NCI-H146 treated with DMSO at 0.1 percent for 48 hours (cell line): ENCODE measurements around the gene NPRL2.
"Not testable (repeated sequence)": the region's sequence is repeated elsewhere in the genome, so short reads cannot be mapped to it uniquely, and the experiment has no call there.

Source experiments
- DNase-seq: peaks from one replicate; lab custom pipeline; 2025; ENCODE audit not compliant: unreplicated experiment; lab: John Stamatoyannopoulos, UW

Gene NPRL2

DNA sequence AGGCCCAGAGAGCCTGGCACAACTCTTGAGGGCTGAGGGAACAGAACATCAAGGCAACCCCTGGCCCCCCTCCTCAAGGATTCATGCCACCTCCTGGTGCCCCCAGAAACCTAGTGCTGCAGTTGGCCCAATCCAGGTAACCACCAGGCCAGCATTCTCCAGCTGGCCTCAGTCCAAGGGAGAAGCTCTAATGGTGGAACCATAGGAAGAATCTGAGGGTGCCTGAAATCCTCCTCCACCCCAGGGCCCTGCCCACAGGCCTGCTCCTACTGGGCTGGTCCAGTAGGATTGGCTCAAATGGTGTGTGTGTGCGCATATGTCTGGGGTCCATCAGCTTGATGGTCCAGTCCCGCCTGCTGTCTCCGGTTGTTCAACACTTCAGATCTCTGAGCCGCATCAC, 35.8 kb downstream of the NPRL2 start:
- no peak for DNase-seq

DNA sequence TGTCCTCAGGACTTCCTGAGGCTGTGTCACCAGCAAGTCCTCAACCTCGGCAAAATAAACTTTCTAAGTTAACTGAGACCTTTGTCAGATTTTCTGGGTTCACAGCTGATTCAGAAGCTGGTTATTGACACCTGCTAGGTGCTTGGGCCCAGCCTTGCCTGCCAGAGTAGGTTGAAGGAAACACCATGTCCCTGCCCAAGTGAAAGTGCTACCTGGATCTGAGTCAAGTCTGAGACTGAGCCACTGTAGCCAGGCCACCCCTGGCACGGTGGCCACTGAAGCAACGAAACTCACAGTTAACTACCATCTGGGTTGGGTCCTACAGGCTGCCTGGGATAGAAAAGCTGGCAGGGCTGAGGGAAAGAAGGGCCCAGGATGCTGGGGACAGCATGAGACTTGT, 36.2 kb downstream of the NPRL2 start:
- no peak for DNase-seq

DNA sequence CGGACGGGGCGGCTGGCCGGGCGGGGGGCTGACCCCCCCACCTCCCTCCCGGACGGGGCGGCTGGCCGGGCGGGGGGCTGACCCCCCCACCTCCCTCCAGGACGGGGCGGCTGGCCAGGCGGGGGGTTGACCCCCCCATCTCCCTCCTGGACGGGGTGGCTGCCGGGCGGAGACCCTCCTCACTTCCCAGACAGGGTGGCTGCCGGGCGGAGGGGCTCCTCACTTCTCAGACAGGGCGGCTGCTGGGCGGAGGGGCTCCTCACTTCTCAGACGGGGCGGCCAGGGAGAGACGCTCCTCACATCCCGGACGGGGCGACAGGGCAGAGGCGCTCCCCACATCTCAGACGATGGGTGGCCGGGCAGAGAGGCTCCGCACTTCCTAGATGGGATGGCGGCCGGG, 38.5 kb downstream of the NPRL2 start:
- not testable (repeated sequence) for DNase-seq

DNA sequence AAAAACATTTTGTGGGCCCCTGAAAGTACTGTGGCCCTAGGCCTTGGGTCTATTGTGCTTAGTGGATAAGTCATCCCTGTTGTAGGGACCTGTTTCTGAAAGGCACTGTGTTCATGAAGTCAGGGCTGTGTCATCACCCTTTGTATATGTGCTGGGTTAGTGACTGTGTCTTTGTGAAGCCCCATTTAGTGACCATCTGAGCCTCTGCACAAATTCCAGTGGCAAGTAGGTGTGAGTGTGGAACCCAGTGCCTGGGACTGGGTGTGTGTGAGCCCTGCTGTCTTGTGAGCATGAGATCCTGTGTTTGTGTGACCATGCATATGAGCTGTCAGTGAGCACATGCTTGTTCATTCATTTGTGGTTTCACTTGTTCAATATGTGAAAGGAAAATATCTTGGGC, 46.0 kb downstream of the NPRL2 start:
- DNase-seq, result no peak

DNA sequence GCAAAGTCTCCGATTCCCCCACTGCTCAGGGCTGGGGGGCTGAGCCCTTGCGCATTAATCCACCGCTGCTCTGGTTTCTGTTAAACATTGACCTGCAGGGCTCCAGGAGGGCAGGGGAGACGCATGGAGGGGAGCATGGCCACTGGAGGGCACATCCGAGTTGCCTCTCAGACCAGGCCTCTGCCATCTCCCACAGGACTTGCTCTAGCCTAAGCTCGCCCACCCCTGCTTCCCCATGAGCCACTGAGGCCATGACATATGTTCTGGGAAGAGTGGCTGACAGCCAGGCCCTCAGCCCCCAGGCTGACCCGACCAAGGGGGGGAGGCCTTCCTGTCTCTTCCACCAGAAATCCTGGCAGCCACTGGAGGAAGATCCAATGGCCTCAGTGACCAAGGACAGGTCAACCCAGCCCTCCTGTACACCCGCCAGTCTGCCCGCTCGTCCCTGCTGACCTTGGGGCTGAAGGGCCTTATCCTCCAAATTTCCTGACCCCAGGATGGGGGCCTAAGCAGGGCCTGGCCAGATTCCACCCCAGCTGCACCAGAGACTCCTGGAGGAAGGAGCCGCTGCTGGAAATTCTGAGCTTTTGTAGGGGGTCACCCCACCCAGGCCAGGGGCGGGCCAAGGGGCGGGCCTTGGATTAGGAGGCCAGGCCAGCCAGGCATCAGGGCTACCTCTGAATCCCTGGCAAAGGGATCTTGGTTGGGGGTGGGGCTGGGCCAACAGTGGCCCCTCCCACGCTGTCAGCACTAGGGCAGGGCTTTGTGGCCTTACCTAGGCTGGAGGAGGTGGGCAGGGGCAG, 47.4 kb downstream of the NPRL2 start, which contains the start of gene HYAL1:
Gene HYAL1 (minus strand): TSS at position 562 of the 803 bp plus-strand sequence. CDS start 618 bp downstream, outside the sequence.
- no peak for DNase-seq

DNA sequence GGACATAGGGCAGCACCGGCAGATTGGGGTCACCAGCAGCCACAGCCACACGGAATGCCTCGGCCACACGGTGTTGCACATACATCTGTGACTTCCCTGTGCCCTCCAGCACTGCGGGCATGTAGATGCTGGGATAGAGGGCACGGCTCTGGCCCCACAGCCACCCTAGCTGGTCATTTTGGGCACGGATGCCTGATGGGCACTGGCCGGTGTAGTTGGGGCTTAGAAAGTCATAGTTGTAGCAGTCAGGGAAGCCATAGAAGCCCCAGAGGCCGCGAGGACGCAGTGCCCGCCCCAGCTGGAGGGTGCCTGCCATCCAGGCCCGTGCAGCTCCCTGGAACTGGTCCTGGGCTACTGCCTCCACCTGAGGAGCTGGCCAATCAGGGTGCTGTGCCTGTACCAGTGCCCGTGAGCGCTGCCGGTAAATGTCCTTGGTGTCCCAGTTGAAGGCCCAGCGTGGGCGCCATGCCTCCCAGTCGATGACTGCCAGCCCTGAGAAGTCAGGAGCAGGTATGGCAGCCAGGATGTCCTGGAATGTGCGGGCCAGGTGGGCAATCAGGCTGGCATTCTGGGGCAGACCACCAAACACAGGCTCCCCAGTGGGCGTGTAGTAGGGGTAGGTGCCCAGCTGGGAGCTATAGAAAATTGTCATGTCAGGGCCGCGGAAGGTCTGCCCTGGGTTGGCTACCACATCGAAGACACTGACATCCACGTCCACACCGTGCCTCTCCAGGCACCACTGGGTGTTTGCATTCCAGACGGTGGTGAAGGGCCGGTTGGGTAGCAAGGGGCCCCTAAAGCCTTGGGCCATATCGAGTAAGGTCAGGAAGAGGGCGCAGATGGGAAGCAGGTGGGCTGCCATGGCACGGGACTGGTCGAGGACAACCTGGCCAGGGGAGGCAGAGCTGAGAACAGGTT, 48.2 kb downstream of the NPRL2 start:
- DNase-seq, result no peak

DNA sequence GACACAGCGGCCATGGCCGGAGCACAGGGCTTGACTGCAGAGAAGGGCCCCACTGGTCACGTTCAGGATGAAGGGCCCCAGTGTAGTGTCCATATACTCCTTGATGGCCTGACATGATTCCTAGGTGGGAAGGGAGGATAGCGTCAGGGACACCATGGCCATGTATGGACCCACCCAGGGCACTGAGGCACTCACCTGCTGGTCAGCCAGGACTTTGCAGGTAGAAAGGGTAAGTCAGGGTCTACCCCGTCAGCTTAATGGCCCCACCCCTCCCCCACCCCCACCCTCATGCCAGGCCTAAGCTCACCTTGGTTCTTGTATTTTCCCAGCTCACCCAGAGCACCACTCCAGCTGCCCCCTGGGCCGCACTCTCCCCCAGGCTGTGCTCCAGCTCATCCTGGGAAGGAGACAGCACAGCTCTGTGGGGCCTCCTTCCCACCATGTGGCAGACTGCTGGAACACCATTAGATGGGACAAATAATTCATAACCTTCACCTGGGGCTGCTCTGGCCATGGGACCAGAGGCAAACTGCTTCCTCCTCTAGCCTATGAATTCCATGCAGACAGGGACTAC, 49.8 kb downstream of the NPRL2 start:
- no peak for DNase-seq

DNA sequence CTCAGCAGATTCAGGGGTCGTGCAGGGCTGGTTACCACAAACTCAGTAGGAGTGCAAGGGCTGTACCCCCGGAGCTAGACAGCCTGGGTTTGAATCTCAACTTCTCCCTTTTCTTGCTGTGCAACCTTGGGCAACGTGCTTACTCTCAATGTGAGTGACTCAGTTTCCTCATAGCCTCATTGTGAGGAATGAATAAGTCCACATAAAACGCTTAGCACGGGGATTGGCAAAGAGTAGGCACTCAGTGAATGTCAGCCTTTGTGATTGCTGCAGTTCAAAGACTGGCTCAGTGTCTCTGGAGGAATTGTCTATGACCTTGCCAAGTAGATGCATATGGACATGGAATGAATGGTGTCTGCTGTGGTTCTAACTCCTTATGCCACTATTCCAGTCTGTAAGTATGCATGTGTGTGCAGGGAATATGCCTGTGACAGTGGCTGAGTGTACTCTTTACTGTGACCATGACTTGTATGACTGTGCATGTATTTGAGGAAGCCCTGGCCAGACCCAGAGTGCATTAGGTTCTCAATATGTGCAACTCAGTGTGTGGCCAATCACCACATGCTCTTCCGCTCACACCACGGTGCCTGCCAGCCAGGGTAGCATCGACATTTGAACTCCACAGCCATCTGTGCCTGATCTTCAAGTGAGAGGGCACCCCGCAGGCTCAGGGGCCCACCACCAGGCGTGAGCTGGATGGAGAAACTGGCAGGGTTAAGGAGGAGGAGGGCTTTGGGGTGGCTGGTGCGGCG, 50.5 kb downstream of the NPRL2 start:
- no peak for DNase-seq

DNA sequence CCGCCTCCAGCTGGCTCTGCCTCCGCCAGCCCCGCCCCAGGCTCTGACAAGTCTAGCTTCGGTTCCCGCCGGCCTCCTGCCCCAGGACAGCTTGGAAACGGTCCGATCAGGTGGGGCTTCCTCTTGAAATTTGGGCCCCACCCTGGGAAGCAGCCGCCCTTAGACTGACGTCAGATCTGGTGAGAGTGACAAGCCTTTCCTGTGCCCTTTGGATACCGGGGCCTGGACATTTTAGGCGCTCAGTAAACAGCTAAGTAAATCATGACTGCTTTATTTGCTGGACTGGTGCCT, 51.0 kb downstream of the NPRL2 start:
- no peak for DNase-seq

DNA sequence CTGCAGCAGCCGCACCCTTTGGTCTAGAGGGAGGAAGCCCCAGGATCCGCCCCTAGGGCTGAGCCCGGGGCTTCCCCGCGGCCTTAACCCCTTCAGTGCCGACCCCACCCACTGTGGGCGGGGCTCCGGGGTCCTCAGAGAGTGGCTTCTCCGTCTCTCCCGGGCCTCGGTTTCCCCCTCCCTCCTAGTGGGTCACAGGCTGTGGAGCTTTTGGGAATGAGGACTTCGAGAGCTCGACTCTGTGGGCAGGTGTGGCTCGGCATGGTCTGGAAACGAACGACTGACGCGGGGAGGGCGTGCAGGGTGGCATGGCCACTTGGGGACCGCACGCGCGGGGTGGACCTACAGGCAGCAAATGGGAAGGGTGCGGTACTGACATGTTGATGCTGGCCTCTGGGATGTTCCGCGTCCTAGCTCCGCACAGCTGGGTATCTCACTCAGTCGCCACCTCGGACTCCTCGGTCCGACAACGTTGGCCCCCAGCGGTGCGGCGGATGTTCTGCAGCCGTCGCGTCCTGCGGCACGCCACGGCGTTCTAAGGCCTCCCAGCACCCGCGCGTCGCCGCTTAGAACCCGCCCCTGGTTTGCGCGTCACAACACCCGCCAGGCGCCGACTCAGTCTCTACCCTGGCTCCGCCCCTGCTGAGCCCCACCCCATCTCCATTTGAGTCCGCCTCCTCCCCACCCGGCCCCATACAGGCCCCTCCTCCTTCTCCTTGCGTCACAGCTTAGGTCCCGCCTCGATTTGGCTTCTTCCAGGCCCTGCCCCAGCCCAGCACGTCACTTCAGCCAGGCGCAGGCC, 51.5 kb downstream of the NPRL2 start, which contains the start of the genes HYAL3 and NAA80:
Gene HYAL3 (minus strand): TSS at position 570 of the 802 bp plus-strand sequence. CDS start 3,803 bp downstream, outside the sequence.
Gene NAA80 (minus strand): TSS at position 570 of the 802 bp plus-strand sequence. CDS start 1,942 bp downstream, outside the sequence.
- peak; percentile 87 for DNase-seq

DNA sequence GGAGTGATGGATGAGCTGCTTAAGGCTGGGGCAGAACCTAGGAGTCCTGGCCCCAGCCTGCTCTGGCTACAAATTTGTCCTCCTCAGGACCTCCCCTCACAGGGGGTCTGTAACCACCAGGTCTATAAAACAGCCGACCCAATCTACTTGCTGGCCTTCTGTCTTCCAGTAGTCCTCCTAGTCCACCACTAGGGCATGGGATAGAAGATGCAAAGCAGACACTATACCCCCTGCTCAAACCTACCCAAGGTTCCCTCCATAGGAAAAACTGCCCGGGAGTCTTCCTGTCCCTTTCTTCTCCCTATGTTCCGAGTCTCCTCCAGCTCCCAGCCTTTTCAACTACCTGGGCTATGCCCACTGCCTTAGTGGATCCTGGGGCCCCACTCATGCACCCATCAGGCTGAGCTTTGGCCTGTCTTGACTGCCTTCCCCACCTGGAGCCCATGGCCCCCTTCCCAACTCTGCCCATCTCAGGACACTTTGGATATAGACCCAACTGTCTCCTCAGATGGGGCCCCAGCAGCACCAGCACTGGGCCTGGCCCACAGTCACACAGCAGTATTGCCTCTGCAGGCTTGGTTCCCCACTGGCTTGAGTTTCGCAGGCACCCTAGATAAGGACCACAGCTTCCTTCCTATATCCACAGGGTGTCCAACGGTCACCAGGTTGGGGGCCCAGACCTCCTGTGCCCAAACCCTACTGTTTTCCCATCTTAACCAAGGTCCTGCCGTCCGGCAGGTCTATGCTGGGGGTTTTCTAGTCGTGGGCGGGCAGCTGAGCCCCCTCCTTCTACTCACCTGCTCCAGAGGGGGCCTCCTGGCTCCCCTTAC, 52.5 kb downstream of the NPRL2 start:
- no peak for DNase-seq

DNA sequence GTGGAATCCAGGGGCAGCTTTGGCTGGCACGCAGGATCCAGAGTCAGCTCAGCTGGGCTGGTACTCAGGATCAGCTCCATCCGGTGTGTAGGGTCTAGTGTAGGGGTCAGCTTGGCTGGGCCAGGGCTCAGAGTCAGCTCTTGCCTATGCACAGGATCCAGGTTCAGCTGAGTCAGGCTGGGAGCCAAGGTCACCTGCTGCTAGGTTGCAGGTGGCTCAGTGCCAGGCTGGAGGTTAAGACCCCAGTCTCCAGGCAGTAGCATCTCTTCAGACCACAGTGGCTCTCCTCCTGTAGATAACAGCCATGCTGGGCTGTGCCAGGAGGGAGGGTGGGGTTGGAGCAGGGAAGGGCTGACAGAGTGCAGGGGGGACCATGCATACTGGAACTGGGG, 53.2 kb downstream of the NPRL2 start:
- no peak for DNase-seq
